Liver (tissue), 9 donors: ENCODE data around the gene ADGRV1. TPM values are rescaled to one million over a fixed set of nuclear protein-coding genes. Genes with fewer than 3 reads are reported as not detected.
A peak's percentile ranks its signal among the peaks of the same experiment; 100 is the strongest.

ENCODE experiments used
- DNase-seq: peaks from one replicate; pipeline ENCODE4 v3.0.0-alpha.2; 2017; ENCODE audit warnings: low spot score
- H3K27ac ChIP-seq, 2 donors: one replicate each; pipeline ENCODE4 v1.7.0; 2013; ENCODE audit warnings: inconsistent platforms in 2 of 2, low read length in 2 of 2, control low read depth in 1 of 2, low read depth in 1 of 2, mild to moderate bottlenecking in 1 of 2
- H3K27me3 ChIP-seq, 4 donors: one replicate each; pipeline versions ENCODE4 v1.6.1 to v1.7.0; 2013; ENCODE audit warnings: low read length in 3 of 4, inconsistent platforms in 1 of 4, mild to moderate bottlenecking in 1 of 4, moderate library complexity in 1 of 4; ENCODE audit not compliant: control insufficient read depth in 4 of 4, insufficient read depth in 4 of 4
- H3K36me3 ChIP-seq, 4 donors: one replicate each; pipeline versions ENCODE4 v1.6.1 to v1.7.0; 2013; ENCODE audit warnings: low read length in 3 of 4, mild to moderate bottlenecking in 3 of 4, low read depth in 1 of 4, moderate library complexity in 1 of 4; ENCODE audit not compliant: control insufficient read depth in 4 of 4, insufficient read depth in 3 of 4
- H3K4me1 ChIP-seq, 4 donors: one replicate each; pipeline versions ENCODE4 v1.6.1 to v1.7.0; 2013; ENCODE audit warnings: low read length in 3 of 4, mild to moderate bottlenecking in 3 of 4, moderate library complexity in 1 of 4; ENCODE audit not compliant: control insufficient read depth in 4 of 4, insufficient read depth in 4 of 4
- H3K4me3 ChIP-seq, 3 donors: one replicate each; pipeline versions ENCODE4 v1.6.1 to v1.7.0; 2013; ENCODE audit warnings: low read length in 3 of 3, control low read depth in 1 of 3, low read depth in 1 of 3, mild to moderate bottlenecking in 1 of 3
- H3K9ac ChIP-seq, 2 donors: one replicate each; pipeline ENCODE4 v1.7.0; 2013; ENCODE audit warnings: low read length in 2 of 2, mild to moderate bottlenecking in 2 of 2, moderate library complexity in 2 of 2, control low read depth in 1 of 2, low read depth in 1 of 2
- H3K9me3 ChIP-seq, 4 donors: one replicate each; pipeline versions ENCODE4 v1.6.1 to v1.7.0; 2013; ENCODE audit warnings: low read length in 3 of 4; ENCODE audit not compliant: control insufficient read depth in 4 of 4
- CTCF ChIP-seq: fragments of 150-350 bp; IDR thresholded peaks from 2 replicates; pipeline ENCODE4 v1.5.1; 2017; ENCODE audit warnings: improper control_type of control experiment, low read depth, low read length; ENCODE audit not compliant: missing input control
- EGR1 ChIP-seq, 2 donors: IDR thresholded peaks; 2 replicates each; pipeline ENCODE4 v1.6.1; 2016 to 2018; ENCODE audit warnings: antibody characterized with exemption in 2 of 2, low read depth in 2 of 2
- FOXA2 ChIP-seq: IDR thresholded peaks from 2 replicates; pipeline ENCODE4 v1.6.1; 2016; ENCODE audit warnings: antibody characterized with exemption
- GABPA ChIP-seq, 2 donors: IDR thresholded peaks in 1 of 2; conservative IDR thresholded peaks in 1 of 2; 2 replicates each; pipeline ENCODE4 v1.6.1; 2016; ENCODE audit warnings: antibody characterized with exemption in 2 of 2, mild to moderate bottlenecking in 1 of 2, moderate library complexity in 1 of 2
- HNF4A ChIP-seq, 2 donors: conservative IDR thresholded peaks; 2 replicates each; pipeline ENCODE4 v1.6.1; 2016; ENCODE audit warnings: antibody characterized with exemption in 2 of 2, mild to moderate bottlenecking in 2 of 2
- HNF4G ChIP-seq: IDR thresholded peaks from 2 replicates; pipeline ENCODE4 v1.6.1; 2016; ENCODE audit warnings: antibody characterized with exemption
- JUND ChIP-seq, 2 donors: IDR thresholded peaks; 2 replicates each; pipeline ENCODE4 v1.6.1; 2016; ENCODE audit warnings: antibody characterized with exemption in 2 of 2
- NR2F2 ChIP-seq: IDR thresholded peaks from 2 replicates; pipeline ENCODE4 v1.6.1; 2016; ENCODE audit warnings: antibody characterized with exemption
- RAD21 ChIP-seq, 2 donors: IDR thresholded peaks; 2 replicates each; pipeline ENCODE4 v1.6.1; 2016; ENCODE audit warnings: antibody characterized with exemption in 2 of 2, mild to moderate bottlenecking in 2 of 2
- RXRA ChIP-seq, 2 donors: IDR thresholded peaks; 2 replicates each; pipeline ENCODE4 v1.6.1; 2017 to 2018; ENCODE audit warnings: antibody characterized with exemption in 2 of 2, mild to moderate bottlenecking in 1 of 2
- SP1 ChIP-seq: IDR thresholded peaks from 2 replicates; pipeline ENCODE4 v1.6.1; 2018; ENCODE audit warnings: antibody characterized with exemption, mild to moderate bottlenecking
- TAF1 ChIP-seq: conservative IDR thresholded peaks from 2 replicates; pipeline ENCODE4 v1.6.1; 2016; ENCODE audit warnings: antibody characterized with exemption, mild to moderate bottlenecking
- YY1 ChIP-seq: IDR thresholded peaks from 2 replicates; pipeline ENCODE4 v1.6.1; 2016; ENCODE audit warnings: antibody characterized with exemption, mild to moderate bottlenecking
- WGBS: extraction: QIAGEN DNeasy Blood & Tissue Kit; methylation state at CpG from one replicate; pipeline ENCODE4 v1.1.7; 2013; 5-methylcytosine and 5-hydroxymethylcytosine counted together
- polyA plus RNA-seq, 2 donors: library from polyadenylated mRNA; stranded (reverse) in 1 of 2; unstranded in 1 of 2; fragments of 200-250 nt in 1 of 2; fragments of >200 nt in 1 of 2; fragmentation: Nextera tagmentation in 1 of 2; extraction: Ambion mirVana in 1 of 2; gene quantifications; one replicate each; pipeline versions ENCODE4 v1.2.1 to v1.2.3, GENCODE V29; 2013 to 2015
- total RNA-seq, 2 donors: library from RNA; depleted of rRNA; stranded (reverse); fragments of >200 nt; gene quantifications; one replicate each; pipeline ENCODE4 v1.2.3, GENCODE V29; 2014
- TF ChIP-seq, protein P1 (sequence below): IDR thresholded peaks from 2 replicates; pipeline ENCODE4 v1.6.1; 2016; ENCODE audit warnings: antibody characterized with exemption
- TF ChIP-seq, protein P2 (sequence below): IDR thresholded peaks from 2 replicates; pipeline ENCODE4 v1.6.1; 2016; ENCODE audit warnings: antibody characterized with exemption
- TF ChIP-seq, protein P3 (sequence below): IDR thresholded peaks from 2 replicates; pipeline ENCODE4 v1.6.1; 2016; ENCODE audit warnings: antibody characterized with exemption, mild to moderate bottlenecking
- TF ChIP-seq, protein P4 (sequence below): IDR thresholded peaks from 2 replicates; pipeline ENCODE4 v1.6.1; 2016; ENCODE audit warnings: antibody characterized with exemption
- donor health status: healthy.
- donor health status: healthy.
- donor health status: healthy.
- donor health status: healthy.
- donor health status: healthy.

ADGRV1 gene
- total and polyA plus RNA-seq, 4 donors: 5.1 to 15.5 (median 9.6) TPM

- 80% methylated on average over 6 of the region's 6 CpGs for WGBS
- peak; percentile 27 for TF ChIP-seq YY1
- TF ChIP-seq, protein P1, sequence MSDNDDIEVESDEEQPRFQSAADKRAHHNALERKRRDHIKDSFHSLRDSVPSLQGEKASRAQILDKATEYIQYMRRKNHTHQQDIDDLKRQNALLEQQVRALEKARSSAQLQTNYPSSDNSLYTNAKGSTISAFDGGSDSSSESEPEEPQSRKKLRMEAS: no peak
- no peak for TF ChIP-seq EGR1 (IDR thresholded peaks at IDR 0.05; ENCODE audit: low read depth in 2 of 2)
- TF ChIP-seq, protein P2, sequence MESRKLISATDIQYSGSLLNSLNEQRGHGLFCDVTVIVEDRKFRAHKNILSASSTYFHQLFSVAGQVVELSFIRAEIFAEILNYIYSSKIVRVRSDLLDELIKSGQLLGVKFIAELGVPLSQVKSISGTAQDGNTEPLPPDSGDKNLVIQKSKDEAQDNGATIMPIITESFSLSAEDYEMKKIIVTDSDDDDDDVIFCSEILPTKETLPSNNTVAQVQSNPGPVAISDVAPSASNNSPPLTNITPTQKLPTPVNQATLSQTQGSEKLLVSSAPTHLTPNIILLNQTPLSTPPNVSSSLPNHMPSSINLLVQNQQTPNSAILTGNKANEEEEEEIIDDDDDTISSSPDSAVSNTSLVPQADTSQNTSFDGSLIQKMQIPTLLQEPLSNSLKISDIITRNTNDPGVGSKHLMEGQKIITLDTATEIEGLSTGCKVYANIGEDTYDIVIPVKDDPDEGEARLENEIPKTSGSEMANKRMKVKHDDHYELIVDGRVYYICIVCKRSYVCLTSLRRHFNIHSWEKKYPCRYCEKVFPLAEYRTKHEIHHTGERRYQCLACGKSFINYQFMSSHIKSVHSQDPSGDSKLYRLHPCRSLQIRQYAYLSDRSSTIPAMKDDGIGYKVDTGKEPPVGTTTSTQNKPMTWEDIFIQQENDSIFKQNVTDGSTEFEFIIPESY: no peak
- TF ChIP-seq HNF4A (conservative IDR thresholded peaks at IDR 0.05): peak; percentile 90 to 93
- TF ChIP-seq, protein P3, sequence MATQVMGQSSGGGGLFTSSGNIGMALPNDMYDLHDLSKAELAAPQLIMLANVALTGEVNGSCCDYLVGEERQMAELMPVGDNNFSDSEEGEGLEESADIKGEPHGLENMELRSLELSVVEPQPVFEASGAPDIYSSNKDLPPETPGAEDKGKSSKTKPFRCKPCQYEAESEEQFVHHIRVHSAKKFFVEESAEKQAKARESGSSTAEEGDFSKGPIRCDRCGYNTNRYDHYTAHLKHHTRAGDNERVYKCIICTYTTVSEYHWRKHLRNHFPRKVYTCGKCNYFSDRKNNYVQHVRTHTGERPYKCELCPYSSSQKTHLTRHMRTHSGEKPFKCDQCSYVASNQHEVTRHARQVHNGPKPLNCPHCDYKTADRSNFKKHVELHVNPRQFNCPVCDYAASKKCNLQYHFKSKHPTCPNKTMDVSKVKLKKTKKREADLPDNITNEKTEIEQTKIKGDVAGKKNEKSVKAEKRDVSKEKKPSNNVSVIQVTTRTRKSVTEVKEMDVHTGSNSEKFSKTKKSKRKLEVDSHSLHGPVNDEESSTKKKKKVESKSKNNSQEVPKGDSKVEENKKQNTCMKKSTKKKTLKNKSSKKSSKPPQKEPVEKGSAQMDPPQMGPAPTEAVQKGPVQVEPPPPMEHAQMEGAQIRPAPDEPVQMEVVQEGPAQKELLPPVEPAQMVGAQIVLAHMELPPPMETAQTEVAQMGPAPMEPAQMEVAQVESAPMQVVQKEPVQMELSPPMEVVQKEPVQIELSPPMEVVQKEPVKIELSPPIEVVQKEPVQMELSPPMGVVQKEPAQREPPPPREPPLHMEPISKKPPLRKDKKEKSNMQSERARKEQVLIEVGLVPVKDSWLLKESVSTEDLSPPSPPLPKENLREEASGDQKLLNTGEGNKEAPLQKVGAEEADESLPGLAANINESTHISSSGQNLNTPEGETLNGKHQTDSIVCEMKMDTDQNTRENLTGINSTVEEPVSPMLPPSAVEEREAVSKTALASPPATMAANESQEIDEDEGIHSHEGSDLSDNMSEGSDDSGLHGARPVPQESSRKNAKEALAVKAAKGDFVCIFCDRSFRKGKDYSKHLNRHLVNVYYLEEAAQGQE: no peak
- TF ChIP-seq HNF4G: peak; percentile 57
- TF ChIP-seq TAF1: no peak
- peak; percentile 30 to 52 for TF ChIP-seq RXRA (IDR thresholded peaks at IDR 0.05)
- TF ChIP-seq SP1: peak; percentile 23
- TF ChIP-seq JUND (IDR thresholded peaks at IDR 0.05): no peak
- no peak for DNase-seq
Measured at GRCh38 chr5:91103353-91104061, 544.9 kb downstream of the ADGRV1 start.

GRCh38 chr5:91104062-91104448, 545.5 kb downstream of the ADGRV1 start:
- Histone ChIP-seq H3K9ac (no peak overlapping the region), H3K9me3 (no peaks in the 10 kb centered on the region), H3K27me3 (no peaks in the 10 kb centered on the region), H3K36me3 (no peaks in the 10 kb centered on the region), H3K4me3 (no peak overlapping the region), H3K4me1 (peaks cover 1 to 15% (median 5%) of the 10 kb centered on the region in 4 donors), H3K27ac (no peak overlapping the region)
- WGBS: 88% methylated on average over 1 of the region's 1 CpG
- TF ChIP-seq, protein P4, sequence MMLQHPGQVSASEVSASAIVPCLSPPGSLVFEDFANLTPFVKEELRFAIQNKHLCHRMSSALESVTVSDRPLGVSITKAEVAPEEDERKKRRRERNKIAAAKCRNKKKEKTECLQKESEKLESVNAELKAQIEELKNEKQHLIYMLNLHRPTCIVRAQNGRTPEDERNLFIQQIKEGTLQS: no peak
- TF ChIP-seq NR2F2 (no peak), FOXA2 (no peak), RAD21 (IDR thresholded peaks at IDR 0.05) (no peak), HNF4G (no peak), RXRA (IDR thresholded peaks at IDR 0.05) (no peak), GABPA (IDR thresholded peaks at IDR 0.05 in 1 of 2, conservative IDR thresholded peaks at IDR 0.05 in 1 of 2) (no peak), SP1 (no peak), HNF4A (conservative IDR thresholded peaks at IDR 0.05) (no peak), CTCF (no peak)
- TF ChIP-seq, protein P1: no peak
- TF ChIP-seq, protein P2: no peak
- no peak for DNase-seq

More at GRCh38 chr5:91103353-91104061, 544.9 kb downstream of the ADGRV1 start:
- H3K9me3 ChIP-seq: no peaks in the 10 kb centered on the region
- H3K9ac ChIP-seq: no peak overlapping the region
- no peaks in the 10 kb centered on the region for H3K27me3 ChIP-seq
- H3K4me1 ChIP-seq: peaks cover 1 to 15% (median 5%) of the 10 kb centered on the region in 4 donors
- H3K27ac ChIP-seq: no peak overlapping the region
- no peak overlapping the region for H3K4me3 ChIP-seq
- H3K36me3 ChIP-seq: no peaks in the 10 kb centered on the region
